K562 (cell line): ENCODE data around the gene ANKRD11. TPM values are rescaled to one million over a fixed set of nuclear protein-coding genes. Genes with fewer than 3 reads are reported as not detected.

ENCODE experiments used
- ATF3 ChIP-seq, 2 experiments: fragments of 450-650 bp in 1 of 2; sonication (generic) in 1 of 2; formaldehyde crosslinking in 1 of 2; IDR thresholded peaks in 1 of 2; conservative IDR thresholded peaks in 1 of 2; 2 replicates each; pipeline versions ENCODE4 v1.6.1 to v1.8.1; 2016 to 2023; ENCODE audit warnings: mild to moderate bottlenecking in 2 of 2, moderate library complexity in 2 of 2, inconsistent platforms in 1 of 2, missing genetic modification reagents in 1 of 2
- CBX5 ChIP-seq: IDR thresholded peaks from 2 replicates; pipeline ENCODE4 v1.6.1; 2014; ENCODE audit warnings: low read depth, borderline replicate concordance
- CTCFL ChIP-seq: IDR thresholded peaks from 2 replicates; pipeline ENCODE4 v1.6.1; 2011; ENCODE audit warnings: borderline replicate concordance, low read depth, mild to moderate bottlenecking, moderate library complexity, low read length; ENCODE audit not compliant: insufficient read depth, poor library complexity, severe bottlenecking
- DMBX1 ChIP-seq: fragments of 250-450 bp; sonication (Bioruptor Pico); IDR thresholded peaks from 2 replicates; pipeline ENCODE4 v1.8.0; 2022; ENCODE audit warnings: inconsistent platforms, mild to moderate bottlenecking, moderate library complexity, borderline replicate concordance
- E2F1 ChIP-seq: sonication (generic); formaldehyde crosslinking; IDR thresholded peaks from 2 replicates; pipeline ENCODE4 v1.8.1; 2023; ENCODE audit warnings: mild to moderate bottlenecking, missing genetic modification reagents, moderate library complexity
- HDAC1 ChIP-seq, 2 experiments: fragments of 450-650 bp; IDR thresholded peaks; 2 replicates each; pipeline ENCODE4 v1.6.1; 2016 to 2017; ENCODE audit warnings: inconsistent platforms in 1 of 2, mild to moderate bottlenecking in 1 of 2, moderate library complexity in 1 of 2
- IFI16 ChIP-seq: fragments of 250-450 bp; sonication (Bioruptor Pico); IDR thresholded peaks from 2 replicates; pipeline ENCODE4 v2.1.2; 2022; ENCODE audit warnings: mild to moderate bottlenecking, inconsistent platforms
- MNT ChIP-seq, 2 experiments: fragments of 450-650 bp; conservative IDR thresholded peaks; 2 replicates each; pipeline ENCODE4 v1.6.1; 2017; ENCODE audit warnings: mild to moderate bottlenecking in 2 of 2, moderate library complexity in 2 of 2
- RBM25 ChIP-seq: fragments of 200-400 bp; formaldehyde crosslinking; IDR thresholded peaks from 2 replicates; pipeline ENCODE4 v1.6.1; 2018; ENCODE audit warnings: low read length, low read depth, moderate library complexity; ENCODE audit not compliant: severe bottlenecking
- ZNF512 ChIP-seq: IDR thresholded peaks from 2 replicates; pipeline ENCODE4 v1.6.1; 2016; ENCODE audit warnings: missing genetic modification characterization, missing compliant biosample characterization
- ZNF592 ChIP-seq: fragments of 450-650 bp; IDR thresholded peaks from 2 replicates; pipeline ENCODE4 v1.6.1; 2017; ENCODE audit warnings: antibody characterized with exemption, mild to moderate bottlenecking
- polyA plus RNA-seq, 8 experiments: library from polyadenylated mRNA; depleted of rRNA in 4 of 8; stranded (reverse) in 5 of 8; unstranded in 3 of 8; fragments of >200 nt; fragmentation: Nextera tagmentation in 2 of 8; fragmentation: Illumina TruSeq in 1 of 8; extraction: Ambion mirVana in 2 of 8; extraction: Trizol in 1 of 8; gene quantifications; 2 replicates each; pipeline versions ENCODE4 v1.2.1 to v1.2.3, GENCODE V29; 2011 to 2014; ENCODE audit warnings: inconsistent platforms in 1 of 8, missing spikeins in 1 of 8
- total RNA-seq, 7 experiments: library from RNA; depleted of rRNA in 6 of 7; stranded (reverse); fragments of >200 nt in 6 of 7; fragmentation: Illumina TruSeq in 2 of 7; extraction: Trizol in 2 of 7; gene quantifications; 2 replicates each; pipeline versions ENCODE4 v1.2.1 to v1.2.3, GENCODE V29; 2011 to 2021; ENCODE audit warnings: low replicate concordance in 1 of 7

The ANKRD11 gene
- total and polyA plus RNA-seq, 9 of the 15 experiments (the other 6 are each of a cell fraction or from before 2014, with no cell fraction given), result 4.7 to 126 (median 31.7) TPM

GRCh38 chr16:89357055-89357816 is 133.1 kb downstream of the ANKRD11 start (continued):
- no peak for TF ChIP-seq E2F1 (CRISPR knock-in tag)
- peak; percentile 63 for TF ChIP-seq CTCFL
- TF ChIP-seq CBX5, result no peak
- TF ChIP-seq ZNF592, result no peak
- TF ChIP-seq IFI16, result no peak
- TF ChIP-seq ATF3 (IDR thresholded peaks at IDR 0.05), result 0 out of 2 replicates have a peak, but pooled peaks have one; percentile 15
- no peak for TF ChIP-seq ATF3 (CRISPR knock-in tag; conservative IDR thresholded peaks at IDR 0.05)
- no peak for TF ChIP-seq DMBX1 (CRISPR knock-in tag)
- TF ChIP-seq MNT (conservative IDR thresholded peaks at IDR 0.05), result peak; percentile 60 to 81; a peak in 3 of 4 replicates
- peak in 1 of 2 experiments; percentile 61; a peak in 1 of 4 replicates for TF ChIP-seq HDAC1 (IDR thresholded peaks at IDR 0.05)
- no peak for TF ChIP-seq ZNF512
- TF ChIP-seq RBM25, result no peak
